ENCODE data around the gene AK8. TPM values are rescaled to one million over a fixed set of nuclear protein-coding genes. Genes with fewer than 3 reads are reported as not detected.

Gene AK8
- total RNA-seq, 1 experiment from 2014 or later, result 2.5 TPM

DNA sequence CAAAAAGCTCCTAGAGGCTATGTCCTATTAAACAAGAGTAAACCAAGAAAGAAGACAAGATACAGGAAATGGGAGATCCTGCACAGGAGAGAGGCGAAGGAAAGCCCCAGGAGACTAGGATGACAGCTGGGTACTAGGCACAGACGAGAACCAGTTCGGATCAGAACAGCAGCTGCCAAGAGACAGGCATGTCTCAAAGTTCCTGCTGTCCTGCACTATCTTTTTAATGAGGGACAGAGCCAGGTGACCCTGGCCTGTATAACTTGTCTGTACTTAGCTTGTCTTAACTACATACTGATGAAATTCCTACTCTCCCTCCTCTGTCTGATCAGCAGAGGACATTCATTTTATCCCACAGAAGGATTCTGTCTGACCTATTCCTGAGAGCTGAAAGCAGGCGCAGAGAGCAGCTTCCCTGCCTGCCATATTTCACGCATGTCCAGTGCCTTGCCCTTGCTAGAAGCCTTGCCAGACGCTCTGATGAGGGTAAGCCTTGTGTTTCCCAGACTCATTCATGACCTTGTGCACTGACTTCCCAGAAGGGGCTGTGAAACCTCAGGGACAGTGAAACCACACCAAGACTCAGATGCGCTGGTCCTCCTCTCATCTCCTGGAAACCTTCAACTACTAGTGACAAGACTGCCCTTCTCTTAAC, 41.7 kb upstream of the AK8 start:
- BruUV-seq (replicated peaks), result no TSS peak
- Histone ChIP-seq H3K9me2 (ENCODE audit: insufficient read depth) (no peaks in the 10 kb centered on the region), H3K36me3 (ENCODE audit: control insufficient read depth in 1 of 2, insufficient read depth in 2 of 2, low read length in 2 of 2) (peaks cover 11 to 23% of the 10 kb centered on the region in 2 experiments; a peak in 2 of 4 replicates), H3K9me3 (ENCODE audit: control insufficient read depth in 1 of 2, insufficient read depth in 1 of 2, low read depth in 1 of 2, low read length in 2 of 2) (no peaks in the 10 kb centered on the region), H3K4me2 (ENCODE audit: low read length) (no peak overlapping the region), H4K20me1 (ENCODE audit: insufficient read depth) (no peaks in the 10 kb centered on the region), H3K4me1 (ENCODE audit: control insufficient read depth in 1 of 2, insufficient read depth in 2 of 2, low read length in 2 of 2) (no peaks in the 10 kb centered on the region), H3K27me3 (ENCODE audit: insufficient read depth, low read length) (no peaks in the 10 kb centered on the region), H3K4me3 (replicated peaks in 1 of 2; ENCODE audit: low read depth in 1 of 2, low read length in 2 of 2) (no peak overlapping the region), H3K27ac (ENCODE audit: low read depth, low read length) (no peak overlapping the region), H3K9ac (ENCODE audit: low read length) (no peak overlapping the region), H2AFZ (ENCODE audit: low read depth, low read length, poor library complexity, severe bottlenecking) (no peak overlapping the region), H3K79me2 (ENCODE audit: insufficient read depth, low read length) (no peaks in the 10 kb centered on the region)
- ATAC-seq (no peak), DNase-seq (ENCODE audit: low read depth, low spot score) (no peak)
- TF ChIP-seq, protein P1, sequence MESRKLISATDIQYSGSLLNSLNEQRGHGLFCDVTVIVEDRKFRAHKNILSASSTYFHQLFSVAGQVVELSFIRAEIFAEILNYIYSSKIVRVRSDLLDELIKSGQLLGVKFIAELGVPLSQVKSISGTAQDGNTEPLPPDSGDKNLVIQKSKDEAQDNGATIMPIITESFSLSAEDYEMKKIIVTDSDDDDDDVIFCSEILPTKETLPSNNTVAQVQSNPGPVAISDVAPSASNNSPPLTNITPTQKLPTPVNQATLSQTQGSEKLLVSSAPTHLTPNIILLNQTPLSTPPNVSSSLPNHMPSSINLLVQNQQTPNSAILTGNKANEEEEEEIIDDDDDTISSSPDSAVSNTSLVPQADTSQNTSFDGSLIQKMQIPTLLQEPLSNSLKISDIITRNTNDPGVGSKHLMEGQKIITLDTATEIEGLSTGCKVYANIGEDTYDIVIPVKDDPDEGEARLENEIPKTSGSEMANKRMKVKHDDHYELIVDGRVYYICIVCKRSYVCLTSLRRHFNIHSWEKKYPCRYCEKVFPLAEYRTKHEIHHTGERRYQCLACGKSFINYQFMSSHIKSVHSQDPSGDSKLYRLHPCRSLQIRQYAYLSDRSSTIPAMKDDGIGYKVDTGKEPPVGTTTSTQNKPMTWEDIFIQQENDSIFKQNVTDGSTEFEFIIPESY (IDR thresholded peaks at IDR 0.05; ENCODE audit: extremely low read depth, insufficient replicate concordance, low read length), result no peak
- TF ChIP-seq RAD21 (IDR thresholded peaks at IDR 0.05; ENCODE audit: low read depth), result no peak
- no peak for TF ChIP-seq POLR2AphosphoS5 (IDR thresholded peaks at IDR 0.05; ENCODE audit: low read depth, low read length)
- TF ChIP-seq, protein P2, sequence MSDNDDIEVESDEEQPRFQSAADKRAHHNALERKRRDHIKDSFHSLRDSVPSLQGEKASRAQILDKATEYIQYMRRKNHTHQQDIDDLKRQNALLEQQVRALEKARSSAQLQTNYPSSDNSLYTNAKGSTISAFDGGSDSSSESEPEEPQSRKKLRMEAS (IDR thresholded peaks at IDR 0.05), result no peak
- TF ChIP-seq ZNF274 (IDR thresholded peaks at IDR 0.05; ENCODE audit: low read depth, low read length), result no peak
- TF ChIP-seq, protein P3, sequence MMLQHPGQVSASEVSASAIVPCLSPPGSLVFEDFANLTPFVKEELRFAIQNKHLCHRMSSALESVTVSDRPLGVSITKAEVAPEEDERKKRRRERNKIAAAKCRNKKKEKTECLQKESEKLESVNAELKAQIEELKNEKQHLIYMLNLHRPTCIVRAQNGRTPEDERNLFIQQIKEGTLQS (IDR thresholded peaks at IDR 0.05), result no peak
- no peak for TF ChIP-seq EZH2phosphoT487 (IDR thresholded peaks at IDR 0.05; ENCODE audit: borderline replicate concordance)
- TF ChIP-seq, protein P4, sequence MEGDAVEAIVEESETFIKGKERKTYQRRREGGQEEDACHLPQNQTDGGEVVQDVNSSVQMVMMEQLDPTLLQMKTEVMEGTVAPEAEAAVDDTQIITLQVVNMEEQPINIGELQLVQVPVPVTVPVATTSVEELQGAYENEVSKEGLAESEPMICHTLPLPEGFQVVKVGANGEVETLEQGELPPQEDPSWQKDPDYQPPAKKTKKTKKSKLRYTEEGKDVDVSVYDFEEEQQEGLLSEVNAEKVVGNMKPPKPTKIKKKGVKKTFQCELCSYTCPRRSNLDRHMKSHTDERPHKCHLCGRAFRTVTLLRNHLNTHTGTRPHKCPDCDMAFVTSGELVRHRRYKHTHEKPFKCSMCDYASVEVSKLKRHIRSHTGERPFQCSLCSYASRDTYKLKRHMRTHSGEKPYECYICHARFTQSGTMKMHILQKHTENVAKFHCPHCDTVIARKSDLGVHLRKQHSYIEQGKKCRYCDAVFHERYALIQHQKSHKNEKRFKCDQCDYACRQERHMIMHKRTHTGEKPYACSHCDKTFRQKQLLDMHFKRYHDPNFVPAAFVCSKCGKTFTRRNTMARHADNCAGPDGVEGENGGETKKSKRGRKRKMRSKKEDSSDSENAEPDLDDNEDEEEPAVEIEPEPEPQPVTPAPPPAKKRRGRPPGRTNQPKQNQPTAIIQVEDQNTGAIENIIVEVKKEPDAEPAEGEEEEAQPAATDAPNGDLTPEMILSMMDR (IDR thresholded peaks at IDR 0.05 in 2 of 3, conservative IDR thresholded peaks at IDR 0.05 in 1 of 3; ENCODE audit: borderline replicate concordance in 1 of 3, insufficient read depth in 1 of 3, low read depth in 2 of 3, low read length in 2 of 3), result no peak
- no peak for TF ChIP-seq JUND (IDR thresholded peaks at IDR 0.05)
- TF ChIP-seq SIN3A (IDR thresholded peaks at IDR 0.05; ENCODE audit: low read depth), result no peak
- TF ChIP-seq ELF1 (IDR thresholded peaks at IDR 0.05; ENCODE audit: borderline replicate concordance, low read depth), result no peak
- no peak for TF ChIP-seq YY1 (IDR thresholded peaks at IDR 0.05; ENCODE audit: extremely low read depth, insufficient replicate concordance, low read depth, low read length)
- ChIA-PET RAD21 (ENCODE audit: low non-redundant PET in 1 of 2, low total read pairs in 2 of 2, uncharacterized antibody in 2 of 2, unreplicated experiment in 2 of 2) (no interaction called here), CTCF (interaction anchor here (1.0 kb wide), 1 partner anchor 17 kb away, joined by 3 read pairs; no protein-coding TSS in a partner anchor), POLR2A (no interaction called here)
- intact Hi-C loops (cut with micrococcal nuclease), result no loop called here
